Nasal cavity respiratory epithelium epithelial cell of viscerocranial mucosa (primary cell): ENCODE data around the gene CCT2. TPM values are rescaled to one million over a fixed set of nuclear protein-coding genes. Genes with fewer than 3 reads are reported as not detected.

ENCODE experiments used
- total RNA-seq: library from RNA; depleted of rRNA; stranded (reverse); fragments of >200 nt; gene quantifications from 2 replicates; pipeline ENCODE4 v1.2.3, GENCODE V29; 2014

Gene CCT2
- 187 and 227 TPM in 2 replicates for total RNA-seq

GRCh38 chr12:69585189-69586062 lies at the start of gene CCT2:
Gene CCT2, plus strand, starts transcription at chr12:69585459. Its CDS starts 63 bp downstream, at chr12:69585522.

GRCh38 chr12:69610729-69611128 lies 25.5 kb downstream of the CCT2 start, which contains the start of gene LRRC10:
Gene LRRC10, minus strand, starts transcription at chr12:69610907. Its CDS starts 69 bp downstream, at chr12:69610838.

Other genes starting within 250 kb of the CCT2 start
- gene LYZ, start 237.1 kb upstream of the CCT2 start, total RNA-seq = 0.07 TPM in 1 of 2 replicates, not detected in the other
- gene YEATS4, start 225.7 kb upstream of the CCT2 start, total RNA-seq = 20.2 and 30.1 TPM in 2 replicates
- gene FRS2, start 115.1 kb upstream of the CCT2 start, total RNA-seq = 36.6 and 60.5 TPM in 2 replicates
- gene LRRC10, start 25.4 kb downstream of the CCT2 start, total RNA-seq = not detected in 2 replicates
- gene BEST3, start 113.8 kb downstream of the CCT2 start, total RNA-seq = not detected in 2 replicates
- 55.5 and 72.5 TPM in 2 replicates for gene RAB3IP, start 153.4 kb downstream of the CCT2 start, total RNA-seq
- 0.34 and 0.43 TPM in 2 replicates for gene MYRFL, start 239.8 kb downstream of the CCT2 start, total RNA-seq